Activated CD8-positive, alpha-beta memory T cell treated with anti-CD3 and anti-CD28 coated beads, Interleukin-2, amount 10 ng/mL, durations not matched to agents 7 days and 5 days (primary cell): Measurements from ENCODE around the gene UBN2. TPM values are rescaled to one million over a fixed set of nuclear protein-coding genes. Genes with fewer than 3 reads are reported as not detected.
"Not testable (repeated sequence)": the region's sequence is repeated elsewhere in the genome, so short reads cannot be mapped to it uniquely, and the experiment has no call there.

Experiments
- ATAC-seq: fragments of 150-1000 bp; cut with Tn5 transposase; one replicate; pipeline ENCODE4 v1.10.0; 2021; ENCODE audit warnings: moderate library complexity
- CTCF ChIA-PET: fragments of 350-600 bp; sonication (Branson Sonifier 250); formaldehyde crosslinking; loops from one replicate; lab custom pipeline; 2021; ENCODE audit warnings: antibody characterized with exemption; lab: Charles Lee
- DNase-seq: peaks from one replicate; pipeline ENCODE4 v3.0.0-alpha.2; 2020
- H3K27ac Mint-ChIP-seq: one replicate; pipeline ENCODE4 v1.8.0; 2021; ENCODE audit warnings: mild to moderate bottlenecking, mixed read lengths
- H3K27me3 Mint-ChIP-seq: one replicate; pipeline ENCODE4 v1.8.0; 2021; ENCODE audit warnings: mixed read lengths
- H3K36me3 Mint-ChIP-seq: one replicate; pipeline ENCODE4 v1.8.0; 2021; ENCODE audit warnings: mild to moderate bottlenecking, mixed read lengths
- H3K4me1 Mint-ChIP-seq: one replicate; pipeline ENCODE4 v1.8.0; 2021; ENCODE audit warnings: mixed read lengths
- H3K4me3 Mint-ChIP-seq: one replicate; pipeline ENCODE4 v1.8.0; 2021; ENCODE audit warnings: mild to moderate bottlenecking, moderate library complexity, mixed read lengths
- H3K9me3 Mint-ChIP-seq: one replicate; pipeline ENCODE4 v1.8.0; 2022; ENCODE audit warnings: low read depth, mixed read lengths
- total RNA-seq, 2 experiments: library from RNA; stranded (reverse); gene quantifications; one replicate each; pipeline ENCODE4 v1.2.3, GENCODE V29; 2021

UBN2 gene
- total RNA-seq, 2 experiments from 2014 or later = 10.8 to 12.7 TPM

- no peaks in the 10 kb centered on the region for H3K27me3 Mint-ChIP-seq
- ATAC-seq = peak; percentile 33
- no peak for DNase-seq
- peaks cover 1% of the 10 kb centered on the region for H3K36me3 Mint-ChIP-seq
- H3K4me1 Mint-ChIP-seq = peaks cover 8% of the 10 kb centered on the region
- CTCF ChIA-PET = no interaction called here
- H3K27ac Mint-ChIP-seq = no peak overlapping the region
- H3K4me3 Mint-ChIP-seq = no peak overlapping the region
- H3K9me3 Mint-ChIP-seq = no peaks in the 10 kb centered on the region
Observed at GRCh38 chr7:139330333-139331030, 99.4 kb downstream of the UBN2 start.

GRCh38 chr7:139332697-139333359, 101.8 kb downstream of the UBN2 start:
- Mint-ChIP-seq H3K4me1 (peaks cover 8% of the 10 kb centered on the region), H3K27ac (no peak overlapping the region), H3K9me3 (no peaks in the 10 kb centered on the region), H3K36me3 (peaks cover 1% of the 10 kb centered on the region), H3K27me3 (no peaks in the 10 kb centered on the region), H3K4me3 (no peak overlapping the region)
- CTCF ChIA-PET = interaction anchor here (0.6 kb wide), 1 partner anchor 310 kb away, joined by 4 read pairs; no protein-coding TSS in a partner anchor
- no peak for ATAC-seq
- DNase-seq = no peak

GRCh38 chr7:139333443-139333842, 102.4 kb downstream of the UBN2 start:
- H3K9me3 Mint-ChIP-seq, H3K27ac Mint-ChIP-seq, ATAC-seq, H3K4me3 Mint-ChIP-seq, H3K36me3 Mint-ChIP-seq, DNase-seq, H3K4me1 Mint-ChIP-seq, H3K27me3 Mint-ChIP-seq: not testable (repeated sequence)
- CTCF ChIA-PET = interaction anchor here (0.7 kb wide), 1 partner anchor 1567 kb away, joined by 4 read pairs; no protein-coding TSS in a partner anchor

- Mint-ChIP-seq H3K4me1 (peaks cover 13% of the 10 kb centered on the region), H3K9me3 (peaks cover 3% of the 10 kb centered on the region), H3K27ac (no peak overlapping the region), H3K36me3 (peaks cover 6% of the 10 kb centered on the region), H3K4me3 (no peak overlapping the region), H3K27me3 (no peaks in the 10 kb centered on the region)
- no peak for ATAC-seq
- CTCF ChIA-PET = no interaction called here
- DNase-seq = no peak
Observed at GRCh38 chr7:139334399-139335150, 103.5 kb downstream of the UBN2 start.

GRCh38 chr7:139339025-139339424, 108.0 kb downstream of the UBN2 start:
- H3K4me3 Mint-ChIP-seq = peak overlapping the region; percentile 91
- peaks cover 21% of the 10 kb centered on the region for H3K4me1 Mint-ChIP-seq
- CTCF ChIA-PET = interaction anchor here (1.1 to 1.8 kb wide), 3 partner anchors 179 to 453 kb away, joined by 3 to 5 read pairs (median 4); a partner anchor contains a TSS
- ATAC-seq = no peak
- DNase-seq = no peak
- H3K9me3 Mint-ChIP-seq = peaks cover 3% of the 10 kb centered on the region
- H3K27ac Mint-ChIP-seq = peak overlapping the region; percentile 99
- H3K36me3 Mint-ChIP-seq = peaks cover 9% of the 10 kb centered on the region
- H3K27me3 Mint-ChIP-seq = peaks cover 5% of the 10 kb centered on the region

GRCh38 chr7:139339698-139340036, 108.6 kb downstream of the UBN2 start:
- peaks cover 21% of the 10 kb centered on the region for H3K4me1 Mint-ChIP-seq
- H3K9me3 Mint-ChIP-seq = peaks cover 3% of the 10 kb centered on the region
- peaks cover 11% of the 10 kb centered on the region for H3K36me3 Mint-ChIP-seq
- H3K4me3 Mint-ChIP-seq = peak overlapping the region; percentile 91
- peaks cover 5% of the 10 kb centered on the region for H3K27me3 Mint-ChIP-seq
- ATAC-seq (no peak), DNase-seq (no peak)
- H3K27ac Mint-ChIP-seq = peak overlapping the region; percentile 99
- CTCF ChIA-PET = interaction anchor here (0.8 to 1.8 kb wide), 7 partner anchors 20 to 453 kb away, joined by 3 to 6 read pairs (median 3); partner anchors contain the start of gene LUC7L2

GRCh38 chr7:139340037-139340807, 109.2 kb downstream of the UBN2 start:
- CTCF ChIA-PET = interaction anchor here (0.8 to 1.5 kb wide), 4 partner anchors 19 to 245 kb away, joined by 3 to 6 read pairs (median 3); partner anchors contain the start of gene LUC7L2
- Mint-ChIP-seq H3K4me1 (peaks cover 21% of the 10 kb centered on the region), H3K27me3 (peaks cover 5% of the 10 kb centered on the region), H3K27ac (peak overlapping the region; percentile 99), H3K9me3 (peaks cover 3% of the 10 kb centered on the region), H3K36me3 (peaks cover 12% of the 10 kb centered on the region), H3K4me3 (peak overlapping the region; percentile 91)
- DNase-seq = peak; percentile 100
- peak; percentile 74 for ATAC-seq

- peaks cover 3% of the 10 kb centered on the region for H3K9me3 Mint-ChIP-seq
- no peak for ATAC-seq
- peak overlapping the region; percentile 99 for H3K27ac Mint-ChIP-seq
- peaks cover 21% of the 10 kb centered on the region for H3K4me1 Mint-ChIP-seq
- DNase-seq = no peak
- peak overlapping the region; percentile 91 for H3K4me3 Mint-ChIP-seq
- H3K36me3 Mint-ChIP-seq = peaks cover 12% of the 10 kb centered on the region
- peaks cover 5% of the 10 kb centered on the region for H3K27me3 Mint-ChIP-seq
- CTCF ChIA-PET = interaction anchor here (1.5 kb wide), 1 partner anchor 18 kb away, joined by 6 read pairs; the partner anchor contains the start of gene LUC7L2
Observed at GRCh38 chr7:139340808-139341057, 109.7 kb downstream of the UBN2 start.

GRCh38 chr7:139341058-139341775, 110.2 kb downstream of the UBN2 start, which contains the start of gene FMC1:
Gene FMC1 (plus strand): TSS chr7:139341337. CDS start chr7:139341385, 48 bp downstream.
- H3K27ac Mint-ChIP-seq = peak within 1 kb of the TSS; percentile 99
- peaks cover 3% of the 10 kb centered on the region for H3K9me3 Mint-ChIP-seq
- DNase-seq = peak; percentile 94
- peaks cover 5% of the 10 kb centered on the region for H3K27me3 Mint-ChIP-seq
- ATAC-seq = peak; percentile 71
- H3K36me3 Mint-ChIP-seq = peaks cover 13% of the 10 kb centered on the region
- peaks cover 21% of the 10 kb centered on the region for H3K4me1 Mint-ChIP-seq
- CTCF ChIA-PET = interaction anchor here (1.5 kb wide), 1 partner anchor 18 kb away, joined by 6 read pairs; the partner anchor contains the start of gene LUC7L2
- peak within 1 kb of the TSS; percentile 91 for H3K4me3 Mint-ChIP-seq

GRCh38 chr7:139341776-139342226, 110.8 kb downstream of the UBN2 start:
- ATAC-seq = no peak
- peaks cover 5% of the 10 kb centered on the region for H3K27me3 Mint-ChIP-seq
- H3K9me3 Mint-ChIP-seq = peaks cover 3% of the 10 kb centered on the region
- peak overlapping the region; percentile 99 for H3K27ac Mint-ChIP-seq
- peak overlapping the region; percentile 91 for H3K4me3 Mint-ChIP-seq
- CTCF ChIA-PET = interaction anchor here (1.1 kb wide), 1 partner anchor 14 kb away, joined by 3 read pairs; no protein-coding TSS in a partner anchor
- DNase-seq = no peak
- H3K36me3 Mint-ChIP-seq = peaks cover 17% of the 10 kb centered on the region
- H3K4me1 Mint-ChIP-seq = peaks cover 21% of the 10 kb centered on the region

- peaks cover 16% of the 10 kb centered on the region for H3K4me1 Mint-ChIP-seq
- H3K36me3 Mint-ChIP-seq = peaks cover 19% of the 10 kb centered on the region
- peaks cover 5% of the 10 kb centered on the region for H3K27me3 Mint-ChIP-seq
- ATAC-seq (no peak), DNase-seq (no peak)
- H3K4me3 Mint-ChIP-seq = no peak overlapping the region
- no peak overlapping the region for H3K27ac Mint-ChIP-seq
- no peaks in the 10 kb centered on the region for H3K9me3 Mint-ChIP-seq
- CTCF ChIA-PET = no interaction called here
Observed at GRCh38 chr7:139345042-139345441, 114.0 kb downstream of the UBN2 start.

- H3K9me3 Mint-ChIP-seq = no peaks in the 10 kb centered on the region
- peaks cover 6% of the 10 kb centered on the region for H3K4me1 Mint-ChIP-seq
- CTCF ChIA-PET = no interaction called here
- H3K36me3 Mint-ChIP-seq = peaks cover 27% of the 10 kb centered on the region
- no peak overlapping the region for H3K4me3 Mint-ChIP-seq
- no peaks in the 10 kb centered on the region for H3K27me3 Mint-ChIP-seq
- ATAC-seq = no peak
- no peak overlapping the region for H3K27ac Mint-ChIP-seq
- no peak for DNase-seq
Observed at GRCh38 chr7:139351027-139351426, 120.0 kb downstream of the UBN2 start.
